ENCODE measurements around the gene MELTF.

DNA sequence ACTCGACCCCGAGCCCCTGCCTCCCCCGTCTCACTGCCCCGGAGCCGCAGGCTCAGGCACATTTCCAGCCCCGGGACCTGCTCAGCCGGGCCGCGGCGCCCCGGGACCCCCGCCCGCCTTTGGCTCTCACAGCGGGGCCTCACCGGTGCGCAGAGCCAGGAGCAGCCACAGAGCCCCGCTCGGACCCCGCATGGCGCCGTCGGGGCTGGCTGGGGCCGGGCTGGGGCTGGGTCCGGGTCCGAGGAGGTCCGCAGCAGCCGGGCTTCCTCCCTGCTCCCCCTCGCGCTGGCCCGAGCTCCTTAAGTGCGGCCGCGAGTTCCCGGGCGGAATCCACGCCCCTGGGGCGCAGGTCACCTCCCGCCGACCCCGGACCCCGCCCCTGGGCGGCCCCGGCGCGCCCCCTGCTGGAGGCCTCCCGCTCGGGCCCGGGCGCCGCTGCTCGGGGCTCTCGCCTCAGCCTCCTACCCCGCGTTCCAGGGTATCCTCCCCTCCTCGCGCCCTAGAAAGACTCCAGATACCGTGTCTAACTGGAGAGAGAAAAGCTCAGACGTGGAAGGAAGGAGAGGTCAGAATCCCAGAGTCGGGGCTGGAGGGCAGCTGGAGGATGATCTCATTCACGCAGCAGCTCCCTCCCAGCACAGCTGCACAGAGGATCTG is at the start of gene MELTF:
- TF ChIP-seq ZNF121 (CRISPR knock-in tag; IDR thresholded peaks at IDR 0.05) = no peak
- TF ChIP-seq, protein P1, sequence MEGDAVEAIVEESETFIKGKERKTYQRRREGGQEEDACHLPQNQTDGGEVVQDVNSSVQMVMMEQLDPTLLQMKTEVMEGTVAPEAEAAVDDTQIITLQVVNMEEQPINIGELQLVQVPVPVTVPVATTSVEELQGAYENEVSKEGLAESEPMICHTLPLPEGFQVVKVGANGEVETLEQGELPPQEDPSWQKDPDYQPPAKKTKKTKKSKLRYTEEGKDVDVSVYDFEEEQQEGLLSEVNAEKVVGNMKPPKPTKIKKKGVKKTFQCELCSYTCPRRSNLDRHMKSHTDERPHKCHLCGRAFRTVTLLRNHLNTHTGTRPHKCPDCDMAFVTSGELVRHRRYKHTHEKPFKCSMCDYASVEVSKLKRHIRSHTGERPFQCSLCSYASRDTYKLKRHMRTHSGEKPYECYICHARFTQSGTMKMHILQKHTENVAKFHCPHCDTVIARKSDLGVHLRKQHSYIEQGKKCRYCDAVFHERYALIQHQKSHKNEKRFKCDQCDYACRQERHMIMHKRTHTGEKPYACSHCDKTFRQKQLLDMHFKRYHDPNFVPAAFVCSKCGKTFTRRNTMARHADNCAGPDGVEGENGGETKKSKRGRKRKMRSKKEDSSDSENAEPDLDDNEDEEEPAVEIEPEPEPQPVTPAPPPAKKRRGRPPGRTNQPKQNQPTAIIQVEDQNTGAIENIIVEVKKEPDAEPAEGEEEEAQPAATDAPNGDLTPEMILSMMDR (IDR thresholded peaks at IDR 0.05) = peak; percentile 88
- TF ChIP-seq, protein P2, sequence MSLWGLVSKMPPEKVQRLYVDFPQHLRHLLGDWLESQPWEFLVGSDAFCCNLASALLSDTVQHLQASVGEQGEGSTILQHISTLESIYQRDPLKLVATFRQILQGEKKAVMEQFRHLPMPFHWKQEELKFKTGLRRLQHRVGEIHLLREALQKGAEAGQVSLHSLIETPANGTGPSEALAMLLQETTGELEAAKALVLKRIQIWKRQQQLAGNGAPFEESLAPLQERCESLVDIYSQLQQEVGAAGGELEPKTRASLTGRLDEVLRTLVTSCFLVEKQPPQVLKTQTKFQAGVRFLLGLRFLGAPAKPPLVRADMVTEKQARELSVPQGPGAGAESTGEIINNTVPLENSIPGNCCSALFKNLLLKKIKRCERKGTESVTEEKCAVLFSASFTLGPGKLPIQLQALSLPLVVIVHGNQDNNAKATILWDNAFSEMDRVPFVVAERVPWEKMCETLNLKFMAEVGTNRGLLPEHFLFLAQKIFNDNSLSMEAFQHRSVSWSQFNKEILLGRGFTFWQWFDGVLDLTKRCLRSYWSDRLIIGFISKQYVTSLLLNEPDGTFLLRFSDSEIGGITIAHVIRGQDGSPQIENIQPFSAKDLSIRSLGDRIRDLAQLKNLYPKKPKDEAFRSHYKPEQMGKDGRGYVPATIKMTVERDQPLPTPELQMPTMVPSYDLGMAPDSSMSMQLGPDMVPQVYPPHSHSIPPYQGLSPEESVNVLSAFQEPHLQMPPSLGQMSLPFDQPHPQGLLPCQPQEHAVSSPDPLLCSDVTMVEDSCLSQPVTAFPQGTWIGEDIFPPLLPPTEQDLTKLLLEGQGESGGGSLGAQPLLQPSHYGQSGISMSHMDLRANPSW (CRISPR knock-in tag; conservative IDR thresholded peaks at IDR 0.05; ENCODE audit: low read depth) = no peak
- TF ChIP-seq ZNF232 (CRISPR knock-in tag; IDR thresholded peaks at IDR 0.05) = no peak
- no peak for TF ChIP-seq KAT7 (CRISPR knock-in tag; IDR thresholded peaks at IDR 0.05; ENCODE audit: borderline replicate concordance)
- no peak for TF ChIP-seq ZNF263 (CRISPR knock-in tag; IDR thresholded peaks at IDR 0.05; ENCODE audit: low read depth)
- TF ChIP-seq PRRX2 (CRISPR knock-in tag; IDR thresholded peaks at IDR 0.05) = no peak
- TF ChIP-seq GRHL2 (CRISPR knock-in tag; IDR thresholded peaks at IDR 0.05; ENCODE audit: insufficient replicate concordance, severe bottlenecking) = no peak
- TF ChIP-seq, protein P3, sequence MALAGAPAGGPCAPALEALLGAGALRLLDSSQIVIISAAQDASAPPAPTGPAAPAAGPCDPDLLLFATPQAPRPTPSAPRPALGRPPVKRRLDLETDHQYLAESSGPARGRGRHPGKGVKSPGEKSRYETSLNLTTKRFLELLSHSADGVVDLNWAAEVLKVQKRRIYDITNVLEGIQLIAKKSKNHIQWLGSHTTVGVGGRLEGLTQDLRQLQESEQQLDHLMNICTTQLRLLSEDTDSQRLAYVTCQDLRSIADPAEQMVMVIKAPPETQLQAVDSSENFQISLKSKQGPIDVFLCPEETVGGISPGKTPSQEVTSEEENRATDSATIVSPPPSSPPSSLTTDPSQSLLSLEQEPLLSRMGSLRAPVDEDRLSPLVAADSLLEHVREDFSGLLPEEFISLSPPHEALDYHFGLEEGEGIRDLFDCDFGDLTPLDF (CRISPR knock-in tag; IDR thresholded peaks at IDR 0.05) = no peak
